ENCODE results near the gene VWA3B.
A peak's percentile ranks its signal among the peaks of the same experiment; 100 is the strongest.
"Not testable (repeated sequence)": the region's sequence is repeated elsewhere in the genome, so short reads cannot be mapped to it uniquely, and the experiment has no call there.

The VWA3B gene

DNA sequence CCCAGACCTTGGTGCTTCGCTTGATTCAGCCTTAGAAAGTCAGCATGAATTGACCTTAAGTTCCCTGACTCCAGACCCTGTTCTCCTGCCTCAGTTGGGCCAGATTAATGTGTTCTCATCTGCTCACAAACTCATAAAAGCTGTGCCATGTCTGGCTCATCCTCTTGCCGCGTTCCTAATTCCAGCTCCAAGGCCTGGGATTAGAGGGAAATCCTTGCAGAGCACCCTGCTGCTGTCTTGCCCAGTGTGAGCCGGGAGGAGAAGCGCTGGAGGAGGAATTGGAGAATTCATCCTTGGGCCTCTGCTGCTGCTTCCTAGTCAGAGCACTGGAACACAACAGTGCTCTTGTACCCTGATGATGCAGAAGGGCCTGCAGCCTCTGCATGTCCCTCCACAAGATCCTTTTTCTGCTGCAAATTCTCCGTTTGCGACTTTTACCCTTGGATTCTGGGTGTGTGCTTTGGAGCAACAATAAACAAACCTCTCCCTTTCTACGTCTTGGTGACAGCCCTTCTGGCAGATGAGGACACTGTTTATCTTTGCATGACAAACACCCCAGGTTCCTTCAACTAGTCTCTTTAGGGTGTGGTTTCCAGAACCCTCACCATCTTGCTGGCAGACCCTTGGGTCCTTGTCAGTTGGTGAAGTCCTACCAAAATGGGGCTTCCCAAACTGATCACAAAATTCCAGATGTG is 212.4 kb downstream of the VWA3B start:
- FAIRE-seq: no peak

- no peak for FAIRE-seq
Observed at GRCh38 chr2:98300141-98300874, 213.3 kb downstream of the VWA3B start.

GRCh38 chr2:98301469-98301868 is 214.5 kb downstream of the VWA3B start:
- FAIRE-seq: no peak

GRCh38 chr2:98307131-98307696 is 220.2 kb downstream of the VWA3B start:
- not testable (repeated sequence) for FAIRE-seq

GRCh38 chr2:98308068-98308467 is 221.1 kb downstream of the VWA3B start:
- no peak for FAIRE-seq

- no peak for FAIRE-seq
Observed at GRCh38 chr2:98308532-98308931, 221.6 kb downstream of the VWA3B start.

GRCh38 chr2:98309580-98309979 is 222.6 kb downstream of the VWA3B start:
- FAIRE-seq: no peak

DNA sequence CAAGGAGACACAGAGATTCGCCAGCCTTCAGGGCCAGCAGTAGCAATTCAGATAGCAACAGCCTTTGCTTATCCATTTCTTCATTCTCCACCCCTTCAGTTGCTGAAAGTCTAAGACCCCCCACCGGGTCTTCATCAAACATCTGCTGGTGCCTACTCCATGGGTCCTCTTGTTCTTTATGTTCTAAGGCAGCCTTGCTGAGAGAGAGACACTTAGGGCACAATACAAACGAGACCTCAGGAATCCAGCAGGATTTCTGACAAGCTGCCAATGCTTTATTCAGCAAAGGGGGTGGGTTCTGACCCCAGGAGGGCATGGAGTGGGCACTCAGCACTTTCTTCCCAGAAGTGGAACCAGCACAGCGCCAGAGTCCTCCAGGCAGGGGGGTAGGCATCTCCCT is 223.0 kb downstream of the VWA3B start:
- no peak for FAIRE-seq

GRCh38 chr2:98311090-98311489 is 224.1 kb downstream of the VWA3B start:
- no peak for FAIRE-seq

DNA sequence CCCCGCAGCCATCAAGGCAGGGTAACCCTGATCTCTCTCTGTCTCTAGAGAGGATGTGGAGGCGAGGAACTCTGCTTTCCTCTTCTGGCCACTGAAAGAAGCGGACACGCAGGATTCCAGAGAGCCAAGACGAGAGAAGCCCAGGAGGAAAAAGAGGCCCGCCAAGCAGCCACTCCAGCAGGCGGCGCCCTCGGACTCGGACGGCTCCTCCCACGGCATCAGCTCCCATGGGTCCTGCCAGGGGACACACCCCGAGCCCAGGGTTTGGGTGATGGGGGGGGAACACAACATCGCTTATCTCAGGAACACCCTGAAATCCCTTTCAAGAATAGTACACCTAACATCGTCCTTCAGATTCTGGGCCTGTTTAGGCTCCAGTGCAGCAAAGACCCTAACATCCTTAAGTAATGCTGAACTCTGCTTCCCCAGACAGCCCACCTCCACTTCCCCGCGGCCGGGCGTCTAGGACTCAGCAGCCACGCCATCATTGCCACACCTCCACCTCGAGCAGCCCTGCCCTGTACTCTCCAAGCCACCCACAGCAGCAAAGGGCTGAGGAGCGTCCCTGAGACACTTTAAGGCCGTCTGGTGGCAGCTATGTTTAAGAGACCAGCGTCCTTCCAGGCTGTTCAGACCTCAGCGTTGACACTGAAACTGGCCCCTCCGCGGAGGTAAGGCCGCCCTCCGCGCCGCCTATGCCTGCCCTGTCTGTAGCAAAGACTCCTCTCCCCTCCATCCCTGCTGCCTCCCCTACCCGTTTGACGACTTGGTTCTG is 225.0 kb downstream of the VWA3B start:
- FAIRE-seq: no peak

GRCh38 chr2:98313492-98314250 is 226.7 kb downstream of the VWA3B start:
- FAIRE-seq: no peak

DNA sequence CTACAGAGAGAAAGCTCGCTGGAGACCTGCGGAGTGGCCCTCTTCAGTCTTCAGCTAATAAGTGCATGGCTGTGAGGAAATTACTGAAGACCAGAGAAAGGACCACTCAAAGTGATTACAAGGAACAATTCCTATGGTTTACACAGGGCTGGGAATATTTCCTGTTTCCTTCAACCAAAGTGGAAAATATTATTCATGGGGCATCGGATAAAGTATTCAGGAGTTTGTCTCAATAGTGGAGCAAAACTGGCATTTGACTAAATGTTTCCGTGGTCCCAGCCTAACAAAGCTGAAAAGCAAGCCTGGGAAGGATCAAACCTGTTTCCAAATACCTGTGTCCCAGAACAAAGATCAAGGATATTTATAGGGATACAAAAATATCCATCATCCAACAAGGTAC is 227.3 kb downstream of the VWA3B start:
- FAIRE-seq: no peak

DNA sequence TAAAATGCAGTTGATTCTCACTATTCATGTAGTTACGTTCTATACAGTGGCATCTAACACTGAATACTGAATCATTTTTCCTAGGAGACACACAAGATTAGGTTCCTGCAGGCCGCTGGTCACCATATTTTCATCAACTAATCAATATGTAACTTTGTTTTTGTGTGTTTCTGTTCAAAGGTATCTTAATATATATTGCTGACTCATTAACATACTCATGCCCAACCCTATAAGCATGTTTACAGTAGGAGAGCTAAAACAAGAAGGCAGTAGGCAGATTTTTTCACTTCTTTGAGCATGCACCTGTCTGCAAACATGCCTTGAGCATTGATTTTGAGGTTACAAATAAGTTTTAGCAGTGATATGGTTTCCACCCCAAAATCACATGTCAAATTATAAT is 229.0 kb downstream of the VWA3B start:
- FAIRE-seq: no peak

- FAIRE-seq: no peak
Observed at GRCh38 chr2:98317214-98317613, 230.2 kb downstream of the VWA3B start.

DNA sequence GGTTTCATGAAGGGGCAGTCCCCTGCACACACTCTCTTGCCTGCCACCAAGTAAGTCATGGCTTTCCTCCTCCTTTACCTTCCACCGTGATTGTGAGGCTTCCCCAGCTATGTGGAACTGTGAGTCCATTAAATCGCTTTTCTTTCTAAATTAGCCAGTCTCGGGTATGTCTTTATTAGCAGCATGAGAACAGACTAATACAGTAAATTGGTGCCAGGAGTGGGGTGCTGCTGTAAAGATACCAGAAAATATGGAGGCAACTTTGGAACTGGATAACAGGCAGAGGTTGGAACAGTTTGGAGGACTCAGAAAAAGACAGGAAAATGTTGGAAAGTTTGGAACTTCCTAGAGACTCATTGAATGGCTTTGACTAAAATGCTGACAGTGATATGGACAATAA is 233.2 kb downstream of the VWA3B start:
- not testable (repeated sequence) for FAIRE-seq

DNA sequence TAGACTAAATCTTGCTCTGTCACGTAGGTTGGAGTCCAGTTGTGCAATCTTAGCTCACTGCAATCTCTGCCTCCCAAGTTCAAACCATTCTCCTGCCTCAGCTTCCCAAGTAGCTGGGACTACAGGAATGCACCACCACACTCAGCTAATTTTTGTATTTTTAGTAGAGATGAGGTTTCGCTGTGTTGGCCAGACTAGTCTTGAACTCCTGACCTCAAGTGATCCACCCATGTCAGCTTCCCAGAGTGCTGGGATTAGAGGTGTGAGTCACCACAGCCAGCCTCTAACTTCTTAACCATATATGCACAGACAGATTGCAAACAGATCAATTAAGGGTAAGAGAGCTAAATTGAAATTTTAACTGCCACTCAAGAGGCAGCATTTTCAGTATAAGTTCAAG is 237.2 kb downstream of the VWA3B start:
- FAIRE-seq: no peak

DNA sequence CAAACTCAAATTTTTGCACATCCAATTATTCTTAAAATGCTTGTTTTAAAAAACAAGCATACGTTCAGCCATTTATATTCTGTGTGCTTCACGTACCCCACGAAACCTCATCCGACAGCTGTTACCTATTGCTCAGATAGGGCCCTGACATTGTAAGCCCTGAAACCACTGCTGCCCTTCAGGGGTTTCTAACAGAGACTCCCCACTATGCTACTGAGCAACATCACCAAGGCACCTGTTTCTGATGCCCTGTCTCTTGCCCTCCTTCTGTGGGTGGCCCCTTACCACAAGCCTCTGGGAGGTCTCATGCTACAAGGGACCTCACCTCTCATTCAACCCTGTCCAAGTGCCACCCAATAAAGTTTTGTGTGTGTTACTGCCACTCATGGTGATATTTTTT is 240.8 kb downstream of the VWA3B start:
- FAIRE-seq: no peak

DNA sequence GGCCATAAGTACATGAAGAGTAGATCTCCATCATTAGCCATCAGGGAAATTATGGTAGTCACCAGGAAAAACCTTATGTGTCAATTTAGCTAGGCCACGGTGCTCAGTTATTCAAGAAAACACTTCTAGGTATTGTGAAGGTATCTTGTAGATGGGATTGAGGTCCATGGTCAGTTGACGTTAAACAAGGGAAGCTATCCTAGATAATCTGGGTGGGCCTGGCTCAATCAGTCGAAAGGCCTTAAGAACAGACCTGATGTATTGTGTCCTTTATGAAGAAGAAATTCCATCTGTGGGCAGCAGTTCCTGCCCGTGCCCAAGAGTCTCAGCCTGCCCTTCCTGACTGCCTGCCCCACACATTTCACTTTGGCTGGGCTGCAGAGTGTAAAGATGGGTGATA is 242.6 kb downstream of the VWA3B start:
- FAIRE-seq: no peak

DNA sequence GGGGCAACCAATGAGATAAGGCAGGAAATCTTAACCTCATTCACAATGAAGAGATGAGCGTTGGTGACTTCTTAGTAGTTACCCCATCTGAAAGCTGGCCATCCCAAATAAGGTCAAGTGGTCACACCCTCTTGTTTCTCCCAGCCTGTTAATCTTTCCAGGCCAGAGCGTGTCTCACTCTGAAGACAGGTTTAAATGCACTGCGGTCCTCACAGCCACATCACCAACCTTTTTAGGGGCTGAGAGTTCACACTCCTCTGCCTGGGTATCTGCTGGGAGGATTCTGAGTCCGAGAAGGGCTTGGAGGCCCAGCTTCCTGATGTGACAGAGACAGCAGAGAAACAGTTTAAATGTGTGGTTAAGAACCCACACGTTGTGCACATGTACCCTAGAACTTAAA is 246.0 kb downstream of the VWA3B start:
- no peak for FAIRE-seq

- no peak for FAIRE-seq
Observed at GRCh38 chr2:98333922-98334321, 247.0 kb downstream of the VWA3B start.

GRCh38 chr2:98334439-98335078 is 247.6 kb downstream of the VWA3B start:
- FAIRE-seq: peak; percentile 94

GRCh38 chr2:98335271-98335670 is 248.3 kb downstream of the VWA3B start:
- no peak for FAIRE-seq
